SK-N-DZ (cell line): ENCODE data around the gene PSAP. TPM values are rescaled to one million over a fixed set of nuclear protein-coding genes. Genes with fewer than 3 reads are reported as not detected.
"Not testable (repeated sequence)": the region's sequence is repeated elsewhere in the genome, so short reads cannot be mapped to it uniquely, and the experiment has no call there.

ENCODE experiments used
- DNase-seq: peaks from one replicate; pipeline ENCODE4 v3.0.0-alpha.2; 2015; ENCODE audit warnings: low spot score
- polyA plus RNA-seq, 2 experiments: library from polyadenylated mRNA; depleted of rRNA; stranded (reverse); fragments of >200 nt; gene quantifications; 2 replicates each; pipeline ENCODE4 v1.2.3, GENCODE V29; 2014

PSAP gene
- 238 and 268 TPM in 2 replicates for polyA plus RNA-seq (2014; cell fraction: cytosol; rRNA removed)
- polyA plus RNA-seq (2014; cell fraction: nucleus; rRNA removed): 192 and 197 TPM in 2 replicates

- peak; percentile 98 for DNase-seq
These were observed at the start of gene PSAP for GRCh38 chr10:71850743-71851464. Gene PSAP, minus strand, starts transcription at chr10:71851251. Its CDS starts 30 bp downstream, at chr10:71851221.

- no peak for DNase-seq
These were observed 49.6 kb upstream of the PSAP start for GRCh38 chr10:71900441-71901180.

- DNase-seq: no peak
These were observed 48.8 kb upstream of the PSAP start for GRCh38 chr10:71899665-71900412.

GRCh38 chr10:71898346-71898745, 47.3 kb upstream of the PSAP start:
- DNase-seq: not testable (repeated sequence)

- peak; percentile 39 for DNase-seq
These were observed 42.9 kb upstream of the PSAP start for GRCh38 chr10:71893920-71894319.

GRCh38 chr10:71893258-71893815, 42.3 kb upstream of the PSAP start:
- DNase-seq: no peak

- DNase-seq: peak; percentile 47
These were observed 40.4 kb upstream of the PSAP start for GRCh38 chr10:71891437-71891836.

GRCh38 chr10:71889388-71889987, 38.4 kb upstream of the PSAP start:
- DNase-seq: no peak

GRCh38 chr10:71888623-71889387, 37.8 kb upstream of the PSAP start:
- peak; percentile 54 for DNase-seq

- no peak for DNase-seq
These were observed 37.2 kb upstream of the PSAP start for GRCh38 chr10:71888248-71888622.

- DNase-seq: no peak
These were observed 36.7 kb upstream of the PSAP start for GRCh38 chr10:71887743-71888142.

GRCh38 chr10:71882813-71883659, 32.0 kb upstream of the PSAP start:
- no peak for DNase-seq

- no peak for DNase-seq
These were observed 30.8 kb upstream of the PSAP start for GRCh38 chr10:71881647-71882355.

- DNase-seq: not testable (repeated sequence)
These were observed 30.2 kb upstream of the PSAP start for GRCh38 chr10:71881307-71881624.

GRCh38 chr10:71880425-71881306, 29.6 kb upstream of the PSAP start:
- DNase-seq: peak; percentile 59

- DNase-seq: peak; percentile 57
These were observed 27.4 kb upstream of the PSAP start for GRCh38 chr10:71878327-71879034.

GRCh38 chr10:71877821-71878220, 26.8 kb upstream of the PSAP start:
- DNase-seq: no peak
